Astrocyte (in vitro differentiated cells and primary cell): ENCODE measurements around the gene LRP10. TPM values are rescaled to one million over a fixed set of nuclear protein-coding genes. Genes with fewer than 3 reads are reported as not detected.

Experiments
- DNase-seq: peaks from one replicate; pipeline ENCODE4 v3.0.0-alpha.2; 2010; ENCODE audit warnings: low read depth
- FAIRE-seq: peaks from 2 replicates; lab custom pipeline; 2011; peaks lifted over from hg19 to GRCh38; lab: Jason Lieb, UNC
- H2AFZ ChIP-seq: 2 replicates; pipeline ENCODE4 v1.6.0; 2012; ENCODE audit warnings: low read depth, low read length, inconsistent platforms
- H3K27ac ChIP-seq: 2 replicates; pipeline ENCODE4 v1.5.1; 2011; ENCODE audit warnings: low read depth, low read length, inconsistent platforms
- H3K27me3 ChIP-seq: 2 replicates; pipeline ENCODE4 v1.6.0; 2011; ENCODE audit warnings: low read length, inconsistent platforms; ENCODE audit not compliant: insufficient read depth
- H3K36me3 ChIP-seq: 2 replicates; pipeline ENCODE4 v1.5.1; 2011; ENCODE audit warnings: low read length, inconsistent platforms; ENCODE audit not compliant: insufficient read depth
- H3K4me1 ChIP-seq: 2 replicates; pipeline ENCODE4 v1.5.1; 2011; ENCODE audit warnings: low read length, inconsistent platforms; ENCODE audit not compliant: insufficient read depth
- H3K4me2 ChIP-seq: 2 replicates; pipeline ENCODE4 v1.6.0; 2012; ENCODE audit warnings: low read length, inconsistent platforms
- H3K4me3 ChIP-seq: 2 replicates; pipeline ENCODE4 v1.5.1; 2011; ENCODE audit warnings: low read depth, mild to moderate bottlenecking, low read length, inconsistent platforms; ENCODE audit not compliant: insufficient read depth
- H3K79me2 ChIP-seq: 2 replicates; pipeline ENCODE4 v1.6.0; 2012; ENCODE audit warnings: mild to moderate bottlenecking, low read length, inconsistent platforms; ENCODE audit not compliant: insufficient read depth
- H3K9ac ChIP-seq: 2 replicates; pipeline ENCODE4 v1.6.0; 2012; ENCODE audit warnings: mild to moderate bottlenecking, low read length, inconsistent platforms
- H3K9me3 ChIP-seq: 2 replicates; pipeline ENCODE4 v1.5.1; 2012; ENCODE audit warnings: low read depth, mild to moderate bottlenecking, low read length, inconsistent platforms; ENCODE audit not compliant: insufficient read depth
- H4K20me1 ChIP-seq: 2 replicates; pipeline ENCODE4 v1.6.0; 2012; ENCODE audit warnings: low read length, inconsistent platforms; ENCODE audit not compliant: insufficient read depth
- H3K27ac Mint-ChIP-seq: one replicate; pipeline ENCODE4 v1.8.0; 2021; ENCODE audit warnings: mild to moderate bottlenecking, mixed read lengths; ENCODE audit not compliant: unreplicated experiment
- H3K27me3 Mint-ChIP-seq: one replicate; pipeline ENCODE4 v1.8.0; 2021; ENCODE audit warnings: low read depth, mixed read lengths; ENCODE audit not compliant: unreplicated experiment
- H3K36me3 Mint-ChIP-seq: one replicate; pipeline ENCODE4 v1.8.0; 2021; ENCODE audit warnings: low read depth, mixed read lengths; ENCODE audit not compliant: unreplicated experiment
- H3K4me1 Mint-ChIP-seq: one replicate; pipeline ENCODE4 v1.8.0; 2021; ENCODE audit warnings: low read depth, mixed read lengths; ENCODE audit not compliant: unreplicated experiment
- H3K4me3 Mint-ChIP-seq: one replicate; pipeline ENCODE4 v1.8.0; 2021; ENCODE audit warnings: mild to moderate bottlenecking, moderate library complexity, mixed read lengths; ENCODE audit not compliant: unreplicated experiment
- H3K9me3 Mint-ChIP-seq: one replicate; pipeline ENCODE4 v1.8.0; 2021; ENCODE audit warnings: mild to moderate bottlenecking, mixed read lengths; ENCODE audit not compliant: unreplicated experiment
- CTCF ChIP-seq: IDR thresholded peaks from 2 replicates; pipeline ENCODE4 v1.5.1; 2011; ENCODE audit warnings: low read depth, mild to moderate bottlenecking, inconsistent platforms, low read length, moderate library complexity; ENCODE audit not compliant: insufficient read depth
- EZH2 ChIP-seq: IDR thresholded peaks from 2 replicates; pipeline ENCODE4 v1.6.1; 2012; ENCODE audit warnings: mild to moderate bottlenecking, low read length, inconsistent platforms; ENCODE audit not compliant: insufficient read depth
- total RNA-seq: library from RNA; stranded (reverse); gene quantifications from 2 replicates; pipeline ENCODE4 v1.2.1, GENCODE V29; 2021

The LRP10 gene
- total RNA-seq, 1 donor from 2014 or later, result 142 TPM

GRCh38 chr14:22887990-22888378 lies 16.4 kb downstream of the LRP10 start:
- Mint-ChIP-seq H3K4me3 (peak overlapping the region; percentile 90), H3K36me3 (no peaks in the 10 kb centered on the region), H3K27ac (no peak overlapping the region), H3K27me3 (peaks cover 8% of the 10 kb centered on the region), H3K4me1 (peaks cover 12% of the 10 kb centered on the region), H3K9me3 (no peaks in the 10 kb centered on the region)
- Histone ChIP-seq H3K4me2 (peak overlapping the region; percentile 84), H3K27ac (no peak overlapping the region), H3K79me2 (no peaks in the 10 kb centered on the region), H3K9ac (peak overlapping the region; percentile 74), H3K4me3 (peak overlapping the region; percentile 59), H4K20me1 (no peaks in the 10 kb centered on the region), H3K9me3 (no peaks in the 10 kb centered on the region), H3K36me3 (no peaks in the 10 kb centered on the region), H2AFZ (peak overlapping the region; percentile 22), H3K4me1 (peaks cover 17% of the 10 kb centered on the region), H3K27me3 (no peaks in the 10 kb centered on the region)
- no peak for DNase-seq
- no peak for FAIRE-seq
- no peak for TF ChIP-seq EZH2
- no peak for TF ChIP-seq CTCF

- Mint-ChIP-seq H3K27ac (no peak overlapping the region), H3K27me3 (peaks cover 8% of the 10 kb centered on the region), H3K4me1 (peaks cover 13% of the 10 kb centered on the region), H3K9me3 (no peaks in the 10 kb centered on the region), H3K36me3 (no peaks in the 10 kb centered on the region), H3K4me3 (no peak overlapping the region)
- Histone ChIP-seq H3K27ac (no peak overlapping the region), H3K79me2 (no peaks in the 10 kb centered on the region), H2AFZ (no peak overlapping the region), H3K9me3 (no peaks in the 10 kb centered on the region), H3K4me3 (no peak overlapping the region), H4K20me1 (no peaks in the 10 kb centered on the region), H3K9ac (no peak overlapping the region), H3K27me3 (no peaks in the 10 kb centered on the region), H3K4me2 (no peak overlapping the region), H3K36me3 (no peaks in the 10 kb centered on the region), H3K4me1 (peaks cover 13% of the 10 kb centered on the region)
- TF ChIP-seq EZH2 (no peak), CTCF (no peak)
- no peak for FAIRE-seq
- DNase-seq, result no peak
Observed at GRCh38 chr14:22888662-22889061, 17.1 kb downstream of the LRP10 start.

GRCh38 chr14:22890416-22890815 lies 18.9 kb downstream of the LRP10 start:
- Histone ChIP-seq H3K36me3 (no peaks in the 10 kb centered on the region), H3K27ac (no peak overlapping the region), H3K4me3 (no peak overlapping the region), H2AFZ (no peak overlapping the region), H4K20me1 (no peaks in the 10 kb centered on the region), H3K9me3 (no peaks in the 10 kb centered on the region), H3K9ac (no peak overlapping the region), H3K4me1 (peaks cover 13% of the 10 kb centered on the region), H3K27me3 (no peaks in the 10 kb centered on the region), H3K79me2 (no peaks in the 10 kb centered on the region), H3K4me2 (no peak overlapping the region)
- DNase-seq, result no peak
- Mint-ChIP-seq H3K27ac (no peak overlapping the region), H3K9me3 (no peaks in the 10 kb centered on the region), H3K36me3 (no peaks in the 10 kb centered on the region), H3K4me3 (no peak overlapping the region), H3K4me1 (peaks cover 7% of the 10 kb centered on the region), H3K27me3 (peaks cover 5% of the 10 kb centered on the region)
- TF ChIP-seq EZH2 (no peak), CTCF (no peak)
- no peak for FAIRE-seq
